ENCODE data around the gene HSPA8. TPM values are rescaled to one million over a fixed set of nuclear protein-coding genes. Genes with fewer than 3 reads are reported as not detected.

Gene HSPA8
- total RNA-seq: 1,410 and 1,468 TPM in 2 replicates

GRCh38 chr11:123061403-123062157, at the start of gene HSPA8:
Gene HSPA8, minus strand, starts transcription at chr11:123062136. Its CDS starts 812 bp downstream, at chr11:123061324.

Other genes with a start within 250 kb of the HSPA8 start
- not detected in 2 replicates for gene CRTAM, start 223.6 kb downstream of the HSPA8 start, total RNA-seq
- 0.45 and 0.84 TPM in 2 replicates for gene JHY, start 179.4 kb downstream of the HSPA8 start, total RNA-seq
- gene BSX, start 80.3 kb downstream of the HSPA8 start, total RNA-seq: not detected in 2 replicates
- 74.0 and 90.7 TPM in 2 replicates for gene CLMP, start 133.1 kb upstream of the HSPA8 start, total RNA-seq

Data from bronchus fibroblast of lung (primary cell).